K562 (cell line): ENCODE measurements around the gene FAM227A. TPM values are rescaled to one million over a fixed set of nuclear protein-coding genes. Genes with fewer than 3 reads are reported as not detected.

ENCODE experiments used
- ATAC-seq: fragments of 200-7000 bp; cut with Tn5 transposase; 3 replicates; pipeline ENCODE4 v1.9.1; 2020; ENCODE audit warnings: moderate library complexity
- BruUV-seq: library from RNA; stranded (reverse); fragments of 400-500 nt; replicated peaks from 2 replicates; lab custom pipeline; 2021; lab: Mats Ljungman, UMichigan
- CTCF ChIA-PET: fragments of 300-600 bp; formaldehyde crosslinking; extraction: SDS; loops from one replicate; lab custom pipeline; 2021; ENCODE audit warnings: low intra/inter-chr PET ratio; lab: Yijun Ruan, JAX
- POLR2A ChIA-PET: fragments of 300-600, 350-650 bp; sonication (Branson Sonifier 250); formaldehyde crosslinking; extraction: SDS; loops from one replicate; lab custom pipeline; 2021; ENCODE audit warnings: antibody characterized with exemption, inconsistent platforms; lab: Yijun Ruan, JAX
- DNase-seq, 4 experiments: peaks; one replicate each; pipeline versions ENCODE4 v3.0.0 to v3.0.0-alpha.2; 2011 to 2018; ENCODE audit warnings: low spot score in 3 of 4, mixed read lengths in 3 of 4; ENCODE audit errors: extremely low read depth in 1 of 4
- FAIRE-seq: peaks from 2 replicates; lab custom pipeline; 2011; peaks lifted over from hg19 to GRCh38; lab: Jason Lieb, UNC
- H2AFZ ChIP-seq: 2 replicates; pipeline ENCODE4 v1.6.0; 2011; ENCODE audit warnings: low read depth, low read length, control low read depth, inconsistent platforms
- H3K27ac ChIP-seq: fragments of 200-600 bp; 3 replicates; pipeline ENCODE4 v1.8.0; 2011; ENCODE audit warnings: low read depth, mild to moderate bottlenecking, control low read depth, inconsistent platforms, low read length, moderate library complexity, mixed read lengths; ENCODE audit errors: extremely low read depth
- H3K27me3 ChIP-seq, 2 experiments: fragments of 300-600 bp in 1 of 2; 2 replicates in 1 of 2; 3 replicates in 1 of 2; pipeline versions ENCODE4 v1.6.0 to v1.8.0; 2011; ENCODE audit warnings: inconsistent platforms in 2 of 2, low read length in 2 of 2, mild to moderate bottlenecking in 1 of 2, mixed read lengths in 1 of 2, moderate library complexity in 1 of 2; ENCODE audit not compliant: control insufficient read depth in 2 of 2, insufficient read depth in 2 of 2
- H3K36me3 ChIP-seq: fragments of 300-600 bp; 3 replicates; pipeline ENCODE4 v1.8.0; 2011; ENCODE audit warnings: mild to moderate bottlenecking, low read length, inconsistent platforms; ENCODE audit not compliant: control insufficient read depth, insufficient read depth
- H3K4me1 ChIP-seq, 2 experiments: fragments of 200-600 bp in 1 of 2; replicated peaks in 1 of 2; 2 replicates in 1 of 2; 3 replicates in 1 of 2; pipeline versions ENCODE4 v1.5.1 to v1.8.0; 2011; ENCODE audit warnings: inconsistent platforms in 2 of 2, low read length in 2 of 2, mild to moderate bottlenecking in 1 of 2, mixed read lengths in 1 of 2, moderate library complexity in 1 of 2; ENCODE audit not compliant: control insufficient read depth in 2 of 2, insufficient read depth in 2 of 2
- H3K4me2 ChIP-seq: 2 replicates; pipeline ENCODE4 v1.6.1; 2011; ENCODE audit warnings: low read length, control low read depth, inconsistent platforms, mixed read lengths; ENCODE audit not compliant: insufficient read depth
- H3K4me3 ChIP-seq: fragments of 200-600 bp; sonication (generic), shearing (Covaris generic); 2 replicates; pipeline ENCODE4 v1.5.1; 2016; ENCODE audit warnings: control low read depth, inconsistent platforms
- H3K79me2 ChIP-seq: fragments of 200-600 bp; 3 replicates; pipeline ENCODE4 v1.8.0; 2011; ENCODE audit warnings: low read length, inconsistent platforms; ENCODE audit not compliant: control insufficient read depth, insufficient read depth
- H3K9ac ChIP-seq, 2 experiments: 2 replicates each; pipeline versions ENCODE4 v1.6.0 to v1.6.1; 2011; ENCODE audit warnings: low read depth in 2 of 2, low read length in 2 of 2, control low read depth in 1 of 2, inconsistent platforms in 1 of 2, mild to moderate bottlenecking in 1 of 2, mixed read lengths in 1 of 2; ENCODE audit not compliant: insufficient read depth in 1 of 2
- H3K9me1 ChIP-seq: one replicate; pipeline ENCODE4 v1.6.0; 2011; ENCODE audit warnings: inconsistent platforms, mild to moderate bottlenecking, low read length, moderate library complexity; ENCODE audit not compliant: control insufficient read depth, insufficient read depth
- H3K9me3 ChIP-seq: replicated peaks from 2 replicates; pipeline ENCODE4 v1.5.1; 2011; ENCODE audit warnings: low read depth, low read length, inconsistent platforms; ENCODE audit not compliant: control insufficient read depth, insufficient read depth
- H4K20me1 ChIP-seq: replicated peaks from 2 replicates; pipeline ENCODE4 v1.6.1; 2011; ENCODE audit warnings: low read length, inconsistent platforms, mixed read lengths; ENCODE audit not compliant: control insufficient read depth, insufficient read depth
- CREB1 ChIP-seq, 2 experiments: sonication (generic) in 1 of 2; formaldehyde crosslinking in 1 of 2; IDR thresholded peaks; 2 replicates each; pipeline versions ENCODE4 v1.6.1 to v1.8.0; 2012 to 2022; ENCODE audit warnings: inconsistent platforms in 1 of 2, mild to moderate bottlenecking in 1 of 2, missing genetic modification reagents in 1 of 2, moderate library complexity in 1 of 2
- E2F3 ChIP-seq: fragments of 250-450 bp; sonication (Bioruptor Pico); IDR thresholded peaks from 2 replicates; pipeline ENCODE4 v1.4.0; 2020; ENCODE audit warnings: mild to moderate bottlenecking
- ETV5 ChIP-seq: sonication (generic); formaldehyde crosslinking; IDR thresholded peaks from 2 replicates; pipeline ENCODE4 v1.4.0; 2020; ENCODE audit warnings: low read depth, mild to moderate bottlenecking, missing genetic modification reagents
- POLR3A ChIP-seq: IDR thresholded peaks from 2 replicates; pipeline ENCODE4 v1.6.1; 2011; ENCODE audit warnings: borderline replicate concordance, mild to moderate bottlenecking, moderate library complexity; ENCODE audit not compliant: insufficient read length, insufficient read depth; ENCODE audit errors: extremely low read depth
- RBM15 ChIP-seq: fragments of 200-400 bp; formaldehyde crosslinking; IDR thresholded peaks from 2 replicates; pipeline ENCODE4 v1.6.1; 2018; ENCODE audit warnings: mild to moderate bottlenecking, low read length, moderate library complexity; ENCODE audit not compliant: insufficient read depth
- RCOR1 ChIP-seq, 2 experiments: IDR thresholded peaks; 2 replicates each; pipeline ENCODE4 v1.6.1; 2012; ENCODE audit warnings: low read depth in 2 of 2, low read length in 2 of 2, borderline replicate concordance in 1 of 2, improper control_type of control experiment in 1 of 2
- TAL1 ChIP-seq: fragments of 450-650 bp; IDR thresholded peaks from 2 replicates; pipeline ENCODE4 v1.6.1; 2016; ENCODE audit warnings: mild to moderate bottlenecking
- ZNF354B ChIP-seq: fragments of 250-450 bp; sonication (Bioruptor Pico); IDR thresholded peaks from 2 replicates; pipeline ENCODE4 v1.4.0; 2020
- WGBS: fragments of 100-300 bp; shearing (Covaris generic); methylation state at CpG from one replicate; pipeline ENCODE4 v1.1.6; 2016; ENCODE audit warnings: low coverage, mixed read lengths; ENCODE audit not compliant: insufficient coverage; ENCODE audit errors: missing lambda C conversion rate; 5-methylcytosine and 5-hydroxymethylcytosine counted together
- in situ Hi-C: fragments of 300-500 bp; cut with MboI; formaldehyde crosslinking; loops from 4 replicates; pipeline ENCODE4 v1.15.0; 2018; ENCODE audit warnings: inconsistent platforms, mixed read lengths
- intact Hi-C: fragments of 100-400 bp; cut with micrococcal nuclease; formaldehyde crosslinking; loops from 2 replicates; pipeline ENCODE4 v1.14.2; 2022
- polyA plus RNA-seq, 8 experiments: library from polyadenylated mRNA; depleted of rRNA in 4 of 8; stranded (reverse) in 5 of 8; unstranded in 3 of 8; fragments of >200 nt; fragmentation: Nextera tagmentation in 2 of 8; fragmentation: Illumina TruSeq in 1 of 8; extraction: Ambion mirVana in 2 of 8; extraction: Trizol in 1 of 8; gene quantifications; 2 replicates each; pipeline versions ENCODE4 v1.2.1 to v1.2.3, GENCODE V29; 2011 to 2014; ENCODE audit warnings: inconsistent platforms in 1 of 8, missing spikeins in 1 of 8
- total RNA-seq, 7 experiments: library from RNA; depleted of rRNA in 6 of 7; stranded (reverse); fragments of >200 nt in 6 of 7; fragmentation: Illumina TruSeq in 2 of 7; extraction: Trizol in 2 of 7; gene quantifications; 2 replicates each; pipeline versions ENCODE4 v1.2.1 to v1.2.3, GENCODE V29; 2011 to 2021; ENCODE audit warnings: low replicate concordance in 1 of 7
- TF ChIP-seq, protein P1 (sequence below): fragments of 250-450 bp; sonication (Bioruptor Pico); IDR thresholded peaks from 2 replicates; pipeline ENCODE4 v1.9.0; 2021; ENCODE audit warnings: mild to moderate bottlenecking, inconsistent platforms
- TF ChIP-seq, protein P2 (sequence below): sonication (generic); formaldehyde crosslinking; IDR thresholded peaks from 2 replicates; pipeline ENCODE4 v1.8.1; 2023; ENCODE audit warnings: missing genetic modification reagents, mild to moderate bottlenecking, borderline replicate concordance
- TF ChIP-seq, protein P3 (sequence below): sonication (generic); formaldehyde crosslinking; IDR thresholded peaks from 2 replicates; pipeline ENCODE4 v1.8.1; 2023; ENCODE audit warnings: mild to moderate bottlenecking, missing genetic modification reagents

Gene FAM227A
- total and polyA plus RNA-seq, 9 of the 15 experiments (the other 6 are each of a cell fraction or from before 2014, with no cell fraction given), result 0.10 to 2.2 (median 0.83) TPM

DNA sequence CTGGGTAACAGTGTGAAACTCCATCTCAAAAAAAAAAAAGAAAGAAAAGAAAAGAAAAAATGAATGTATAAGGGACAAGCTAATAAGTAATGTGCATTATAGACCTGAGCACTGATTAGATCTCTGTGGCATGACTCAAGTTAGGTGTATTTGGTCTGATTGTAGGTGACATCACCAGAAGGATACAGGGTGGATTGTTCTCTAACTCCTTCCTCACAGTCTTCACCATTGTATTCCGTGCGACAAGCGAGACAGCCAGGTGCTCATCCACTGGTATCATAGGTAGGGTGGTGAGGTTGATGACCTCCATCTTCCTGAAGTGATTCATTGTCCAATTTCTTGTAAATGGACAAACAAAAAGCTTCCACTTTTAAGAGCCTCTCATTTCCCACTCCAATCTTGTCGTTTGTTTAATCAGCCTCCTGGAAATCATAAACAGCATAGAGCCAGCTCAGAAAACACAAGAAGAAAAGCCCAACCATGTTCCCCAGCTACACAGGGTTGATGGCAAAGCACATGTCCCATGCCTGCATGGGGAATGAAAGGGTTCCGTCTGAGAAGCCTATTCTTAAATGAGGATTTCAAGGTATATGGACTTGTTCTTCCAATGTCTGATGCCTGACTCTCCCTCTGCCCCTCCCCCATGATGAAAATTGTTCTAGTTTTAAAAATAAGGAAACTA lies 6.2 kb downstream of the FAM227A start:
- no peak overlapping the region for H3K4me2 ChIP-seq
- POLR2A ChIA-PET, result no interaction called here
- no peak for FAIRE-seq
- H3K36me3 ChIP-seq, result no peaks in the 10 kb centered on the region
- H3K27ac ChIP-seq, result no peak overlapping the region
- H3K79me2 ChIP-seq, result no peaks in the 10 kb centered on the region
- no peak for ATAC-seq
- CTCF ChIA-PET, result no interaction called here
- intact Hi-C loops, result no loop called here
- no peak for DNase-seq
- H3K27me3 ChIP-seq, result no peaks in the 10 kb centered on the region
- WGBS, result 64% methylated on average over 5 of the region's 5 CpGs
- in situ Hi-C loops, result no loop called here
- H3K9me3 ChIP-seq, result no peaks in the 10 kb centered on the region
- no peak overlapping the region for H3K9ac ChIP-seq
- BruUV-seq, result no TSS peak
- H4K20me1 ChIP-seq, result no peaks in the 10 kb centered on the region
- no peak overlapping the region for H3K4me3 ChIP-seq
- no peak overlapping the region for H2AFZ ChIP-seq
- H3K9me1 ChIP-seq, result no peaks in the 10 kb centered on the region
- H3K4me1 ChIP-seq, result no peaks in the 10 kb centered on the region
- TF ChIP-seq E2F3 (CRISPR knock-in tag) (no peak), RBM15 (no peak), CREB1 (IDR thresholded peaks at IDR 0.05) (no peak), CREB1 (CRISPR knock-in tag; IDR thresholded peaks at IDR 0.05) (no peak), ZNF354B (CRISPR knock-in tag) (no peak), TAL1 (no peak), ETV5 (CRISPR knock-in tag) (no peak), RCOR1 (IDR thresholded peaks at IDR 0.05; ENCODE audit: borderline replicate concordance in 1 of 2, low read depth in 2 of 2, low read length in 2 of 2) (no peak), POLR3A (no peak)
- TF ChIP-seq, protein P1, sequence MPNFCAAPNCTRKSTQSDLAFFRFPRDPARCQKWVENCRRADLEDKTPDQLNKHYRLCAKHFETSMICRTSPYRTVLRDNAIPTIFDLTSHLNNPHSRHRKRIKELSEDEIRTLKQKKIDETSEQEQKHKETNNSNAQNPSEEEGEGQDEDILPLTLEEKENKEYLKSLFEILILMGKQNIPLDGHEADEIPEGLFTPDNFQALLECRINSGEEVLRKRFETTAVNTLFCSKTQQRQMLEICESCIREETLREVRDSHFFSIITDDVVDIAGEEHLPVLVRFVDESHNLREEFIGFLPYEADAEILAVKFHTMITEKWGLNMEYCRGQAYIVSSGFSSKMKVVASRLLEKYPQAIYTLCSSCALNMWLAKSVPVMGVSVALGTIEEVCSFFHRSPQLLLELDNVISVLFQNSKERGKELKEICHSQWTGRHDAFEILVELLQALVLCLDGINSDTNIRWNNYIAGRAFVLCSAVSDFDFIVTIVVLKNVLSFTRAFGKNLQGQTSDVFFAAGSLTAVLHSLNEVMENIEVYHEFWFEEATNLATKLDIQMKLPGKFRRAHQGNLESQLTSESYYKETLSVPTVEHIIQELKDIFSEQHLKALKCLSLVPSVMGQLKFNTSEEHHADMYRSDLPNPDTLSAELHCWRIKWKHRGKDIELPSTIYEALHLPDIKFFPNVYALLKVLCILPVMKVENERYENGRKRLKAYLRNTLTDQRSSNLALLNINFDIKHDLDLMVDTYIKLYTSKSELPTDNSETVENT (CRISPR knock-in tag), result no peak
- TF ChIP-seq, protein P2, sequence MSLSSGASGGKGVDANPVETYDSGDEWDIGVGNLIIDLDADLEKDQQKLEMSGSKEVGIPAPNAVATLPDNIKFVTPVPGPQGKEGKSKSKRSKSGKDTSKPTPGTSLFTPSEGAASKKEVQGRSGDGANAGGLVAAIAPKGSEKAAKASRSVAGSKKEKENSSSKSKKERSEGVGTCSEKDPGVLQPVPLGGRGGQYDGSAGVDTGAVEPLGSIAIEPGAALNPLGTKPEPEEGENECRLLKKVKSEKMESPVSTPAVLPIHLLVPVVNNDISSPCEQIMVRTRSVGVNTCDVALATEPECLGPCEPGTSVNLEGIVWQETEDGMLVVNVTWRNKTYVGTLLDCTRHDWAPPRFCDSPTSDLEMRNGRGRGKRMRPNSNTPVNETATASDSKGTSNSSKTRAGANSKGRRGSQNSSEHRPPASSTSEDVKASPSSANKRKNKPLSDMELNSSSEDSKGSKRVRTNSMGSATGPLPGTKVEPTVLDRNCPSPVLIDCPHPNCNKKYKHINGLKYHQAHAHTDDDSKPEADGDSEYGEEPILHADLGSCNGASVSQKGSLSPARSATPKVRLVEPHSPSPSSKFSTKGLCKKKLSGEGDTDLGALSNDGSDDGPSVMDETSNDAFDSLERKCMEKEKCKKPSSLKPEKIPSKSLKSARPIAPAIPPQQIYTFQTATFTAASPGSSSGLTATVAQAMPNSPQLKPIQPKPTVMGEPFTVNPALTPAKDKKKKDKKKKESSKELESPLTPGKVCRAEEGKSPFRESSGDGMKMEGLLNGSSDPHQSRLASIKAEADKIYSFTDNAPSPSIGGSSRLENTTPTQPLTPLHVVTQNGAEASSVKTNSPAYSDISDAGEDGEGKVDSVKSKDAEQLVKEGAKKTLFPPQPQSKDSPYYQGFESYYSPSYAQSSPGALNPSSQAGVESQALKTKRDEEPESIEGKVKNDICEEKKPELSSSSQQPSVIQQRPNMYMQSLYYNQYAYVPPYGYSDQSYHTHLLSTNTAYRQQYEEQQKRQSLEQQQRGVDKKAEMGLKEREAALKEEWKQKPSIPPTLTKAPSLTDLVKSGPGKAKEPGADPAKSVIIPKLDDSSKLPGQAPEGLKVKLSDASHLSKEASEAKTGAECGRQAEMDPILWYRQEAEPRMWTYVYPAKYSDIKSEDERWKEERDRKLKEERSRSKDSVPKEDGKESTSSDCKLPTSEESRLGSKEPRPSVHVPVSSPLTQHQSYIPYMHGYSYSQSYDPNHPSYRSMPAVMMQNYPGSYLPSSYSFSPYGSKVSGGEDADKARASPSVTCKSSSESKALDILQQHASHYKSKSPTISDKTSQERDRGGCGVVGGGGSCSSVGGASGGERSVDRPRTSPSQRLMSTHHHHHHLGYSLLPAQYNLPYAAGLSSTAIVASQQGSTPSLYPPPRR, result no peak
- TF ChIP-seq, protein P3, sequence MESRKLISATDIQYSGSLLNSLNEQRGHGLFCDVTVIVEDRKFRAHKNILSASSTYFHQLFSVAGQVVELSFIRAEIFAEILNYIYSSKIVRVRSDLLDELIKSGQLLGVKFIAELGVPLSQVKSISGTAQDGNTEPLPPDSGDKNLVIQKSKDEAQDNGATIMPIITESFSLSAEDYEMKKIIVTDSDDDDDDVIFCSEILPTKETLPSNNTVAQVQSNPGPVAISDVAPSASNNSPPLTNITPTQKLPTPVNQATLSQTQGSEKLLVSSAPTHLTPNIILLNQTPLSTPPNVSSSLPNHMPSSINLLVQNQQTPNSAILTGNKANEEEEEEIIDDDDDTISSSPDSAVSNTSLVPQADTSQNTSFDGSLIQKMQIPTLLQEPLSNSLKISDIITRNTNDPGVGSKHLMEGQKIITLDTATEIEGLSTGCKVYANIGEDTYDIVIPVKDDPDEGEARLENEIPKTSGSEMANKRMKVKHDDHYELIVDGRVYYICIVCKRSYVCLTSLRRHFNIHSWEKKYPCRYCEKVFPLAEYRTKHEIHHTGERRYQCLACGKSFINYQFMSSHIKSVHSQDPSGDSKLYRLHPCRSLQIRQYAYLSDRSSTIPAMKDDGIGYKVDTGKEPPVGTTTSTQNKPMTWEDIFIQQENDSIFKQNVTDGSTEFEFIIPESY (CRISPR knock-in tag), result no peak
